Measurements from ENCODE around the gene SQSTM1.

The SQSTM1 gene

DNA sequence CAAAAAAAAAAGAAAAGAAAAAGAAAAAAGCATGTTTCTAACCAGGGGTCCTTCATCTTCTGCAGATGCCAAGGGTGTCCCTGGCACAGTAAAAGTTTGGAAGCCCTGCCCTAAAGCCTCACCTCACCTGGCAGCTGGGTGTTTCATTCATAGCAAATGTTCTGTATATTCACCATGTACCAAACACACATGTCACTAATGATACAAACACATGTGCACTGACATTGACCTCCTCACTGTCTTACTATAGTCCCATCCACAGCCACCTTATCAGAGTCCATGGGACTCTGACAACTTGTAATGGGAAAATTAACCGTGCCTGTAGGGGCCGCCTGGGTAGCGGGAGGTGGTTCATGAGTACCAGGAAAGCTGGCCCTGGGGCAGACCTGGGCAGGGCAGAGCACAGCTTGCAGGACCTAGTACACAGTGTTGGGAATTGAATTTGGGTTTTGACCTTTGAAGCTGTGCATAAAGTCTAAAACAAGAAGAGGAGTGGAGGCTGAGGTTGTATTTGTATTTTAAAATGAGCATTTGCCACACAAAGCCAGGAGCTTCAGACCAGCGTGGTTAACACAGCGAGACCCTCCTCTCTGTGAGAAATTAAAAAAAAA, 7.6 kb upstream of the SQSTM1 start:
- Histone ChIP-seq H3K4me3 (ENCODE audit: insufficient read depth, low read length, poor library complexity, severe bottlenecking) (no peak overlapping the region), H3K27ac (ENCODE audit: low read depth, low read length) (no peak overlapping the region), H3K27me3 (ENCODE audit: low read length) (no peaks in the 10 kb centered on the region), H3K9me2 (replicated peaks; ENCODE audit: insufficient read depth, low read length) (no peaks in the 10 kb centered on the region), H3K4me2 (ENCODE audit: low read depth, low read length, poor library complexity, severe bottlenecking) (no peak overlapping the region), H3K9ac (ENCODE audit: low read length) (no peak overlapping the region), H2AFZ (ENCODE audit: low read depth, low read length, severe bottlenecking) (no peak overlapping the region), H3K79me2 (ENCODE audit: insufficient read depth, low read length) (no peaks in the 10 kb centered on the region), H3K36me3 (ENCODE audit: low read length) (no peaks in the 10 kb centered on the region), H4K20me1 (ENCODE audit: low read depth, low read length) (no peaks in the 10 kb centered on the region), H3K9me3 (ENCODE audit: insufficient read depth, low read length) (no peaks in the 10 kb centered on the region), H3F3A (ENCODE audit: insufficient read depth) (0 out of 2 replicates have a peak, but pooled peaks cover 5% of the 10 kb centered on the region)
- no peak for TF ChIP-seq EZH2phosphoT487 (conservative IDR thresholded peaks at IDR 0.05; ENCODE audit: low read length)
- TF ChIP-seq, protein P1, sequence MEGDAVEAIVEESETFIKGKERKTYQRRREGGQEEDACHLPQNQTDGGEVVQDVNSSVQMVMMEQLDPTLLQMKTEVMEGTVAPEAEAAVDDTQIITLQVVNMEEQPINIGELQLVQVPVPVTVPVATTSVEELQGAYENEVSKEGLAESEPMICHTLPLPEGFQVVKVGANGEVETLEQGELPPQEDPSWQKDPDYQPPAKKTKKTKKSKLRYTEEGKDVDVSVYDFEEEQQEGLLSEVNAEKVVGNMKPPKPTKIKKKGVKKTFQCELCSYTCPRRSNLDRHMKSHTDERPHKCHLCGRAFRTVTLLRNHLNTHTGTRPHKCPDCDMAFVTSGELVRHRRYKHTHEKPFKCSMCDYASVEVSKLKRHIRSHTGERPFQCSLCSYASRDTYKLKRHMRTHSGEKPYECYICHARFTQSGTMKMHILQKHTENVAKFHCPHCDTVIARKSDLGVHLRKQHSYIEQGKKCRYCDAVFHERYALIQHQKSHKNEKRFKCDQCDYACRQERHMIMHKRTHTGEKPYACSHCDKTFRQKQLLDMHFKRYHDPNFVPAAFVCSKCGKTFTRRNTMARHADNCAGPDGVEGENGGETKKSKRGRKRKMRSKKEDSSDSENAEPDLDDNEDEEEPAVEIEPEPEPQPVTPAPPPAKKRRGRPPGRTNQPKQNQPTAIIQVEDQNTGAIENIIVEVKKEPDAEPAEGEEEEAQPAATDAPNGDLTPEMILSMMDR (IDR thresholded peaks at IDR 0.05; ENCODE audit: insufficient read depth, low read length, poor library complexity, severe bottlenecking) = no peak

DNA sequence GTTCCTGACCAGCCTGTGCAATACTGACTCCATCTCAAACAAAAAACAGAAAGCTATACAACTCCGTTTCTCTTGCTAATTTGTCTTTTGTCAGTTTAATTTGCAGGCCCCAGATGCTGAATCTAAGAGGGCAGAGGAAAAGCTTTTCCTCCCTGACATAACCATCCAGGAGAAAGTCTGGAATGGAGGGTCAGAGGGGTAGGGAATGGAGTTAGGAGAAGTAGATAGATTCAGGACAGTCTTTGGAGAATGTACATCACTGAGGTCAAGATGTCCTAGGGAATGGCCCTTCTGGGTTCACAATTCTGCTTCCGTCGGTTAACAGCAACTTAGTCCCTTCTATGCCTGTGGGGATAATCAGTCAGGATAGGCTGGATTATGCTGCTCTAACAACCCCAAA, 6.6 kb upstream of the SQSTM1 start:
- H3K9me2 ChIP-seq (replicated peaks; ENCODE audit: insufficient read depth, low read length) = no peaks in the 10 kb centered on the region
- H2AFZ ChIP-seq (ENCODE audit: low read depth, low read length, severe bottlenecking) = no peak overlapping the region
- no peaks in the 10 kb centered on the region for H3K36me3 ChIP-seq (ENCODE audit: low read length)
- H4K20me1 ChIP-seq (ENCODE audit: low read depth, low read length) = no peaks in the 10 kb centered on the region
- H3K4me2 ChIP-seq (ENCODE audit: low read depth, low read length, poor library complexity, severe bottlenecking) = no peak overlapping the region
- H3K27me3 ChIP-seq (ENCODE audit: low read length) = no peaks in the 10 kb centered on the region
- H3K27ac ChIP-seq (ENCODE audit: low read depth, low read length) = no peak overlapping the region
- H3K9me3 ChIP-seq (ENCODE audit: insufficient read depth, low read length) = no peaks in the 10 kb centered on the region
- no peaks in the 10 kb centered on the region for H3K79me2 ChIP-seq (ENCODE audit: insufficient read depth, low read length)
- TF ChIP-seq, protein P1 (IDR thresholded peaks at IDR 0.05; ENCODE audit: insufficient read depth, low read length, poor library complexity, severe bottlenecking) = no peak
- TF ChIP-seq EZH2phosphoT487 (conservative IDR thresholded peaks at IDR 0.05; ENCODE audit: low read length) = no peak
- no peak overlapping the region for H3K9ac ChIP-seq (ENCODE audit: low read length)
- no peak overlapping the region for H3K4me3 ChIP-seq (ENCODE audit: insufficient read depth, low read length, poor library complexity, severe bottlenecking)
- H3F3A ChIP-seq (ENCODE audit: insufficient read depth) = 0 out of 2 replicates have a peak, but pooled peaks cover 10% of the 10 kb centered on the region

DNA sequence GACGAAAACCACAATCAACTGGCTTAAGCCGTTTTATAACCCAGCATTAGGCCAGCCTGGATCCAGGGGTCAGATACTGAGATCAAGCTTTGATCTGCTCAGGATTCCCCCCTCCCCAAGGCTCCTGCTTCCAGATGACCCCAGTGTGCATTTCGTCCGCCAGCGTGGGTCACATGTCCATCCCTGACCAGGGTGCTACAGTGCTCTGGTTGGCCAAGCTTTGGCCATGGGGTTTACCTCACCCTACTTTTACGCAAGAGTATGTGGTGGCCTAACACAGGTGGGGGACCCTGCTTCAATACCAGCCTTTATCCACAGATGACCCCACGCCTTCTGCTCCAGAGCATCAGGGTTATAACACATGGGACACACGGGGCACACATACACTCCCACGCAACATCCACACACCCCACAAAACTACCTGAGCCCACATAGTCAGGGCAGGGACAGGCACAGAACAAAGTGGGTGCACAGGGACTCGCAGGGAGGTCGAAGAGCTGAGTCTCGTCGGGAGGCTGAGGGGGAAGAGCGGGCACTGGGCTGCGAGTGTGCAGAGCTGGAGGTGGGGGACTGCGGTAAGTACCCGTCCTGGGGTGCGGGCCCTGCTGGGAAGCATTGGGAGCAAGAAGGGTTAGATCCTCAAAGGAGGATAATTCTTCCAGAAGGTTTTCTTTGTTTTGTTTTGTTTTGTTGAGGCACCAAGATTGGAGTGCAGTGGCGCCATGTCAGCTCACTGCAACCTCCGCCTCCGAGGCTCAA, 5.0 kb upstream of the SQSTM1 start:
- Histone ChIP-seq H3K79me2 (ENCODE audit: insufficient read depth, low read length) (no peaks in the 10 kb centered on the region), H4K20me1 (ENCODE audit: low read depth, low read length) (no peaks in the 10 kb centered on the region), H3F3A (ENCODE audit: insufficient read depth) (0 out of 2 replicates have a peak, but pooled peaks cover 10% of the 10 kb centered on the region), H3K27ac (ENCODE audit: low read depth, low read length) (no peak overlapping the region), H2AFZ (ENCODE audit: low read depth, low read length, severe bottlenecking) (no peak overlapping the region), H3K4me2 (ENCODE audit: low read depth, low read length, poor library complexity, severe bottlenecking) (no peak overlapping the region), H3K36me3 (ENCODE audit: low read length) (no peaks in the 10 kb centered on the region), H3K4me3 (ENCODE audit: insufficient read depth, low read length, poor library complexity, severe bottlenecking) (no peak overlapping the region), H3K9me2 (replicated peaks; ENCODE audit: insufficient read depth, low read length) (no peaks in the 10 kb centered on the region), H3K9me3 (ENCODE audit: insufficient read depth, low read length) (no peaks in the 10 kb centered on the region), H3K27me3 (ENCODE audit: low read length) (no peaks in the 10 kb centered on the region), H3K9ac (ENCODE audit: low read length) (no peak overlapping the region)
- TF ChIP-seq EZH2phosphoT487 (conservative IDR thresholded peaks at IDR 0.05; ENCODE audit: low read length) = no peak
- TF ChIP-seq, protein P1 (IDR thresholded peaks at IDR 0.05; ENCODE audit: insufficient read depth, low read length, poor library complexity, severe bottlenecking) = no peak
